ENCODE measurements around the gene C5orf58. TPM values are rescaled to one million over a fixed set of nuclear protein-coding genes. Genes with fewer than 3 reads are reported as not detected.

The C5orf58 gene
- total and polyA plus RNA-seq, 5 experiments from 2014 or later: 0.76 to 1.8 (median 1.1) TPM; not detected in 2

GRCh38 chr5:170289121-170289520 is 56.3 kb downstream of the C5orf58 start:
- H3K9me3 Mint-ChIP-seq: peaks cover 0 to 4% (median 0%) of the 10 kb centered on the region in 9 donors
- ATAC-seq: no peak

GRCh38 chr5:170289764-170290163 is 57.0 kb downstream of the C5orf58 start:
- POLR2A ChIA-PET: interaction anchor here (0.9 to 23.9 kb wide), 11 partner anchors 7 to 44 kb away, joined by 3 to 687 read pairs (median 9); partner anchors contain the start of gene LCP2
- Mint-ChIP-seq H3K4me3 (peak overlapping the region; percentile 62 to 100 (median 97)), H3K27ac (peak overlapping the region; percentile 92 to 99 (median 96)), H3K36me3 (peaks cover 51 to 100% (median 82%) of the 10 kb centered on the region in 3 donors), H3K4me1 (peaks cover 74 to 100% (median 97%) of the 10 kb centered on the region in 4 donors), H3K9me3 (no peaks in the 10 kb centered on the region), H3K27me3 (no peaks in the 10 kb centered on the region)
- no peak for ATAC-seq
- DNase-seq: no peak

More at GRCh38 chr5:170289121-170289520, 56.3 kb downstream of the C5orf58 start:
- no peaks in the 10 kb centered on the region for H3K27me3 Mint-ChIP-seq
- H3K4me1 Mint-ChIP-seq: peaks cover 76 to 100% (median 98%) of the 10 kb centered on the region in 4 donors
- no peak for DNase-seq
- POLR2A ChIA-PET: interaction anchor here (0.9 to 23.9 kb wide), 10 partner anchors 7 to 45 kb away, joined by 3 to 687 read pairs (median 6); partner anchors contain the start of gene LCP2
- peak overlapping the region; percentile 92 to 99 (median 96) for H3K27ac Mint-ChIP-seq
- peak overlapping the region; percentile 62 to 100 (median 97) for H3K4me3 Mint-ChIP-seq
- H3K36me3 Mint-ChIP-seq: peaks cover 52 to 100% (median 82%) of the 10 kb centered on the region in 3 donors

GRCh38 chr5:170290498-170290897 is 57.7 kb downstream of the C5orf58 start:
- Mint-ChIP-seq H3K27ac (peak overlapping the region; percentile 92 to 99 (median 96)), H3K4me1 (peaks cover 73 to 99% (median 93%) of the 10 kb centered on the region in 4 donors), H3K27me3 (no peaks in the 10 kb centered on the region), H3K36me3 (peaks cover 55 to 100% (median 82%) of the 10 kb centered on the region in 3 donors), H3K9me3 (no peaks in the 10 kb centered on the region), H3K4me3 (peak overlapping the region; percentile 31 to 100 (median 98))
- DNase-seq (no peak), ATAC-seq (no peak)
- POLR2A ChIA-PET: interaction anchor here (0.7 to 23.9 kb wide), 7 partner anchors 10 to 485 kb away, joined by 4 to 687 read pairs (median 8); no protein-coding TSS in a partner anchor

- H3K36me3 Mint-ChIP-seq: peaks cover 66 to 92% (median 81%) of the 10 kb centered on the region in 3 donors
- peak overlapping the region; percentile 92 to 99 (median 96) for H3K27ac Mint-ChIP-seq
- DNase-seq (no peak), ATAC-seq (no peak)
- no peaks in the 10 kb centered on the region for H3K9me3 Mint-ChIP-seq
- no peaks in the 10 kb centered on the region for H3K27me3 Mint-ChIP-seq
- POLR2A ChIA-PET: interaction anchor here (0.8 to 23.9 kb wide), 13 partner anchors 11 to 65 kb away, joined by 3 to 687 read pairs (median 7); no protein-coding TSS in a partner anchor
- H3K4me1 Mint-ChIP-seq: peaks cover 63 to 97% (median 78%) of the 10 kb centered on the region in 4 donors
- H3K4me3 Mint-ChIP-seq: peak overlapping the region; percentile 97 to 100 (median 99)
Observed at GRCh38 chr5:170292179-170293104, 59.7 kb downstream of the C5orf58 start.

- POLR2A ChIA-PET: interaction anchor here (1.6 to 23.9 kb wide), 8 partner anchors 13 to 45 kb away, joined by 5 to 687 read pairs (median 44); no protein-coding TSS in a partner anchor
- Mint-ChIP-seq H3K9me3 (no peaks in the 10 kb centered on the region), H3K4me3 (peak overlapping the region; percentile 97 to 100 (median 99)), H3K27ac (peak overlapping the region; percentile 92 to 99 (median 96)), H3K36me3 (peaks cover 64 to 85% (median 74%) of the 10 kb centered on the region in 3 donors), H3K4me1 (peaks cover 58 to 97% (median 76%) of the 10 kb centered on the region in 4 donors), H3K27me3 (no peaks in the 10 kb centered on the region)
- DNase-seq: peak in 5 of 10 donors; percentile 36 to 70 (median 51)
- peak; percentile 20 to 39 for ATAC-seq
Observed at GRCh38 chr5:170293273-170293672, 60.5 kb downstream of the C5orf58 start.

- POLR2A ChIA-PET: interaction anchor here (1.5 to 23.9 kb wide), 8 partner anchors 12 to 44 kb away, joined by 6 to 687 read pairs (median 44); no protein-coding TSS in a partner anchor
Observed at GRCh38 chr5:170294057-170294456, 61.3 kb downstream of the C5orf58 start.

GRCh38 chr5:170294556-170294955 is 61.8 kb downstream of the C5orf58 start:
- Mint-ChIP-seq H3K4me1 (peaks cover 52 to 97% (median 75%) of the 10 kb centered on the region in 4 donors), H3K9me3 (no peaks in the 10 kb centered on the region), H3K4me3 (peak overlapping the region; percentile 97 to 100 (median 99)), H3K36me3 (peaks cover 58 to 72% (median 65%) of the 10 kb centered on the region in 3 donors), H3K27ac (peak overlapping the region; percentile 78 to 99 (median 96)), H3K27me3 (no peaks in the 10 kb centered on the region)
- POLR2A ChIA-PET: interaction anchor here (0.9 to 23.9 kb wide), 10 partner anchors 7 to 47 kb away, joined by 3 to 687 read pairs (median 38); no protein-coding TSS in a partner anchor
- DNase-seq (no peak), ATAC-seq (no peak)

More at GRCh38 chr5:170294057-170294456, 61.3 kb downstream of the C5orf58 start:
- DNase-seq (no peak), ATAC-seq (no peak)
- Mint-ChIP-seq H3K27me3 (no peaks in the 10 kb centered on the region), H3K36me3 (peaks cover 63 to 77% (median 68%) of the 10 kb centered on the region in 3 donors), H3K9me3 (no peaks in the 10 kb centered on the region), H3K27ac (peak overlapping the region; percentile 78 to 99 (median 96)), H3K4me3 (peak overlapping the region; percentile 97 to 100 (median 99)), H3K4me1 (peaks cover 56 to 97% (median 75%) of the 10 kb centered on the region in 4 donors)

Other genes with a start within 250 kb of the C5orf58 start
- not detected for gene FOXI1, start 127.1 kb upstream of the C5orf58 start, total RNA-seq
- gene FOXI1, start 127.1 kb upstream of the C5orf58 start, polyA plus RNA-seq: not detected
- 100 to 1,000 TPM; 299 to 311 TPM for gene LCP2, start 64.8 kb downstream of the C5orf58 start, total RNA-seq
- 100 to 1,000 TPM; 119 to 227 (median 198) TPM for gene LCP2, start 64.8 kb downstream of the C5orf58 start, polyA plus RNA-seq
- gene KCNMB1, start 156.4 kb downstream of the C5orf58 start, total RNA-seq: not detected
- under 1 TPM in 1 of 3 donors, not detected in 2; 0.06 TPM for gene KCNMB1, start 156.4 kb downstream of the C5orf58 start, polyA plus RNA-seq

Data from naive thymus-derived CD8-positive, alpha-beta T cell (primary cell).